Activated naive CD8-positive, alpha-beta T cell treated with anti-CD3 and anti-CD28 coated beads for 36 hours (primary cell): ENCODE results near the gene ANGPT4. TPM values are rescaled to one million over a fixed set of nuclear protein-coding genes. Genes with fewer than 3 reads are reported as not detected.
"Not testable (repeated sequence)": the region's sequence is repeated elsewhere in the genome, so short reads cannot be mapped to it uniquely, and the experiment has no call there.

Source experiments
- DNase-seq: peaks from one replicate; pipeline ENCODE4 v3.0.0; 2021
- H3K27ac Mint-ChIP-seq: one replicate; pipeline ENCODE4 v1.8.0; 2022; ENCODE audit warnings: mild to moderate bottlenecking, moderate library complexity, mixed read lengths
- H3K27me3 Mint-ChIP-seq: one replicate; pipeline ENCODE4 v1.8.0; 2022; ENCODE audit warnings: mild to moderate bottlenecking, mixed read lengths
- H3K36me3 Mint-ChIP-seq: one replicate; pipeline ENCODE4 v1.8.0; 2021; ENCODE audit warnings: mild to moderate bottlenecking, mixed read lengths
- H3K4me1 Mint-ChIP-seq: one replicate; pipeline ENCODE4 v1.8.0; 2021; ENCODE audit warnings: mixed read lengths
- H3K4me3 Mint-ChIP-seq: one replicate; pipeline ENCODE4 v1.8.0; 2022; ENCODE audit warnings: mild to moderate bottlenecking, moderate library complexity, mixed read lengths
- H3K9me3 Mint-ChIP-seq: one replicate; pipeline ENCODE4 v1.8.0; 2022; ENCODE audit warnings: mixed read lengths
- total RNA-seq, 2 experiments: library from RNA; stranded (reverse); gene quantifications; one replicate each; pipeline ENCODE4 v1.2.3, GENCODE V29; 2021

The ANGPT4 gene
- total RNA-seq, 2 experiments from 2014 or later: not detected

GRCh38 chr20:828987-829386, 87.1 kb downstream of the ANGPT4 start:
- Mint-ChIP-seq H3K36me3 (no peaks in the 10 kb centered on the region), H3K27me3 (no peaks in the 10 kb centered on the region), H3K4me1 (peaks cover 4% of the 10 kb centered on the region), H3K9me3 (no peaks in the 10 kb centered on the region), H3K4me3 (no peak overlapping the region), H3K27ac (no peak overlapping the region)
- DNase-seq: no peak

GRCh38 chr20:827981-828380, 88.2 kb downstream of the ANGPT4 start:
- not testable (repeated sequence) for H3K9me3 Mint-ChIP-seq, H3K4me3 Mint-ChIP-seq, DNase-seq, H3K4me1 Mint-ChIP-seq, H3K27ac Mint-ChIP-seq, H3K27me3 Mint-ChIP-seq, H3K36me3 Mint-ChIP-seq

- Mint-ChIP-seq H3K36me3 (no peaks in the 10 kb centered on the region), H3K9me3 (no peaks in the 10 kb centered on the region), H3K4me1 (peaks cover 2% of the 10 kb centered on the region), H3K4me3 (no peak overlapping the region), H3K27me3 (no peaks in the 10 kb centered on the region), H3K27ac (no peak overlapping the region)
- DNase-seq: no peak
Observed at GRCh38 chr20:826695-827323, 89.3 kb downstream of the ANGPT4 start.

- Mint-ChIP-seq H3K9me3 (no peaks in the 10 kb centered on the region), H3K4me1 (peaks cover 2% of the 10 kb centered on the region), H3K4me3 (no peak overlapping the region), H3K27me3 (no peaks in the 10 kb centered on the region), H3K27ac (no peak overlapping the region), H3K36me3 (no peaks in the 10 kb centered on the region)
- DNase-seq: no peak
Observed at GRCh38 chr20:825710-826421, 90.3 kb downstream of the ANGPT4 start.

- H3K36me3 Mint-ChIP-seq: no peaks in the 10 kb centered on the region
- no peaks in the 10 kb centered on the region for H3K9me3 Mint-ChIP-seq
- no peak overlapping the region for H3K4me3 Mint-ChIP-seq
- no peak overlapping the region for H3K27ac Mint-ChIP-seq
- H3K4me1 Mint-ChIP-seq: peaks cover 4% of the 10 kb centered on the region
- no peaks in the 10 kb centered on the region for H3K27me3 Mint-ChIP-seq
- no peak for DNase-seq
Observed at GRCh38 chr20:824916-825315, 91.2 kb downstream of the ANGPT4 start.

GRCh38 chr20:824490-824889, 91.6 kb downstream of the ANGPT4 start:
- Mint-ChIP-seq H3K9me3 (no peaks in the 10 kb centered on the region), H3K27ac (no peak overlapping the region), H3K4me3 (no peak overlapping the region), H3K36me3 (no peaks in the 10 kb centered on the region), H3K4me1 (peaks cover 4% of the 10 kb centered on the region), H3K27me3 (no peaks in the 10 kb centered on the region)
- DNase-seq: no peak

GRCh38 chr20:823574-823902, 92.6 kb downstream of the ANGPT4 start:
- Mint-ChIP-seq H3K4me3 (no peak overlapping the region), H3K4me1 (peaks cover 4% of the 10 kb centered on the region), H3K27me3 (no peaks in the 10 kb centered on the region), H3K9me3 (no peaks in the 10 kb centered on the region), H3K36me3 (no peaks in the 10 kb centered on the region), H3K27ac (no peak overlapping the region)
- no peak for DNase-seq

GRCh38 chr20:822651-823573, 93.2 kb downstream of the ANGPT4 start:
- no peaks in the 10 kb centered on the region for H3K27me3 Mint-ChIP-seq
- DNase-seq: no peak
- no peak overlapping the region for H3K4me3 Mint-ChIP-seq
- H3K9me3 Mint-ChIP-seq: no peaks in the 10 kb centered on the region
- no peak overlapping the region for H3K27ac Mint-ChIP-seq
- H3K36me3 Mint-ChIP-seq: no peaks in the 10 kb centered on the region
- H3K4me1 Mint-ChIP-seq: peaks cover 4% of the 10 kb centered on the region

GRCh38 chr20:821731-822065, 94.4 kb downstream of the ANGPT4 start:
- no peak overlapping the region for H3K27ac Mint-ChIP-seq
- no peaks in the 10 kb centered on the region for H3K27me3 Mint-ChIP-seq
- DNase-seq: no peak
- no peak overlapping the region for H3K4me3 Mint-ChIP-seq
- peaks cover 4% of the 10 kb centered on the region for H3K4me1 Mint-ChIP-seq
- no peaks in the 10 kb centered on the region for H3K9me3 Mint-ChIP-seq
- H3K36me3 Mint-ChIP-seq: no peaks in the 10 kb centered on the region

- peaks cover 4% of the 10 kb centered on the region for H3K4me1 Mint-ChIP-seq
- DNase-seq: no peak
- no peaks in the 10 kb centered on the region for H3K36me3 Mint-ChIP-seq
- no peaks in the 10 kb centered on the region for H3K9me3 Mint-ChIP-seq
- no peak overlapping the region for H3K4me3 Mint-ChIP-seq
- H3K27me3 Mint-ChIP-seq: no peaks in the 10 kb centered on the region
- no peak overlapping the region for H3K27ac Mint-ChIP-seq
Observed at GRCh38 chr20:821046-821730, 94.9 kb downstream of the ANGPT4 start.

GRCh38 chr20:820323-820953, 95.7 kb downstream of the ANGPT4 start:
- Mint-ChIP-seq H3K4me3 (no peak overlapping the region), H3K9me3 (no peaks in the 10 kb centered on the region), H3K27ac (no peak overlapping the region), H3K27me3 (no peaks in the 10 kb centered on the region), H3K4me1 (peaks cover 8% of the 10 kb centered on the region), H3K36me3 (no peaks in the 10 kb centered on the region)
- DNase-seq: no peak

Other genes starting within 250 kb of the ANGPT4 start
- gene SCRT2, start 240.5 kb downstream of the ANGPT4 start, total RNA-seq: not detected
- gene SLC52A3, start 147.8 kb downstream of the ANGPT4 start, total RNA-seq: under 1 TPM; 0.08 to 0.25 TPM
- gene FAM110A, start 82.6 kb downstream of the ANGPT4 start, total RNA-seq: 10 to 100 TPM; 21.3 to 21.4 TPM
- not detected for gene RSPO4, start 86.0 kb upstream of the ANGPT4 start, total RNA-seq
- gene PSMF1, start 202.3 kb upstream of the ANGPT4 start, total RNA-seq: 100 to 1,000 TPM; 180 to 192 TPM